Heart right ventricle (tissue), 16 donors: ENCODE data around the gene TESK1. TPM values are rescaled to one million over a fixed set of nuclear protein-coding genes. Genes with fewer than 3 reads are reported as not detected.
"Not testable (repeated sequence)": the region's sequence is repeated elsewhere in the genome, so short reads cannot be mapped to it uniquely, and the experiment has no call there.

ENCODE experiments used
- ATAC-seq, 8 donors: fragments of 200-7000 bp; cut with Tn5 transposase; one replicate each; pipeline ENCODE4 v1.9.1; 2020; ENCODE audit warnings: mild to moderate bottlenecking in 8 of 8, moderate library complexity in 8 of 8, moderate number of reproducible peaks in 1 of 8
- DNase-seq, 2 donors: peaks; one replicate each; pipeline ENCODE4 v3.0.0-alpha.2; 2020
- H3K27ac ChIP-seq, 10 donors: fragments of 200-600 bp; sonication (generic) in 2 of 10; one replicate each; pipeline versions ENCODE4 v1.5.0 to v1.8.0; 2020 to 2022; ENCODE audit warnings: mild to moderate bottlenecking in 3 of 10
- H3K27me3 ChIP-seq, 7 donors: fragments of 200-600 bp; one replicate each; pipeline ENCODE4 v1.8.0; 2021 to 2022; ENCODE audit warnings: mild to moderate bottlenecking in 2 of 7
- H3K36me3 ChIP-seq, 9 donors: fragments of 200-600 bp; sonication (generic) in 1 of 9; one replicate each; pipeline versions ENCODE4 v1.5.0 to v1.8.0; 2020 to 2022; ENCODE audit warnings: mild to moderate bottlenecking in 2 of 9
- H3K4me1 ChIP-seq, 9 donors: fragments of 200-600 bp; sonication (generic) in 1 of 9; one replicate each; pipeline versions ENCODE4 v1.5.0 to v1.8.0; 2020 to 2022; ENCODE audit warnings: mild to moderate bottlenecking in 4 of 9
- H3K4me3 ChIP-seq, 10 donors: fragments of 200-600 bp; sonication (generic) in 2 of 10; one replicate each; pipeline versions ENCODE4 v1.5.0 to v1.8.0; 2020 to 2022; ENCODE audit warnings: mild to moderate bottlenecking in 7 of 10, moderate library complexity in 2 of 10
- H3K9me3 ChIP-seq, 11 donors: fragments of 200-600 bp in 10 of 11; sonication (generic) in 2 of 11; one replicate each; pipeline versions ENCODE4 v1.5.0 to v1.8.0; 2013 to 2022; ENCODE audit warnings: mild to moderate bottlenecking in 2 of 11, control low read depth in 1 of 11, moderate library complexity in 1 of 11
- CTCF ChIP-seq, 9 donors: fragments of 200-600 bp; sonication (generic) in 2 of 9; IDR thresholded peaks; one replicate each; pipeline versions ENCODE4 v1.5.0 to v1.8.0; 2021 to 2022; ENCODE audit warnings: antibody characterized with exemption in 9 of 9, mild to moderate bottlenecking in 5 of 9, moderate library complexity in 1 of 9
- WGBS, 2 donors: extraction: QIAGEN DNeasy Blood & Tissue Kit; methylation state at CpG; one replicate each; pipeline ENCODE4 v1.1.7; 2013; ENCODE audit warnings: inconsistent platforms in 1 of 2; 5-methylcytosine and 5-hydroxymethylcytosine counted together
- intact Hi-C, 10 donors: fragments of 100-400 bp; cut with DNase I; formaldehyde crosslinking; loops; one replicate each; pipeline versions ENCODE4 v1.11.1 to v1.14.2; 2022
- polyA plus RNA-seq, 2 donors: library from polyadenylated mRNA; stranded (reverse); fragments of 200-250 nt; gene quantifications; one replicate each; pipeline ENCODE4 v1.2.3, GENCODE V29; 2013
- total RNA-seq, 10 donors: library from RNA; stranded (reverse); fragmentation: NEBNext Ultra II Directional in 3 of 10; extraction: Animal tissue kit (Norgen Biotek cat#: 25700) in 3 of 10; gene quantifications; one replicate each; pipeline versions ENCODE4 v1.2.1 to v1.2.4, GENCODE V29; 2021 to 2023
- donor health status: Arrhythmogenic right ventricular cardiomyopathy.
- donor health status: ischemic (EF 13 %, LVEDD 7.1; RV severe dilation, severe dysfunction).
- donor health status: healthy with polysubstance abuse.
- donor health status: DM: no; HTN: yes; CAD: no.
- donor health status: DM: no; HTN: no; CAD: no.
- donor health status: ischemic (EF 25% LVEDD 6.9; RV normal size, moderate dysfunction).
- donor health status: ischemic (EF 25% LVEDD 5.7; RV mildly dilated, moderate dysfunction).
- donor health status: healthy.
- donor health status: DM: yes; HTN: yes; CAD: no.
- donor health status: Ischemic cardiomyopathy.
- donor health status: ischemic (EF 35%, LVEDD 5.7; RV mildly dilated, moderate dysfunction).
- donor health status: nonischemic (EF 11% LVEDD 7.7; RV severe dilation, severe dysfunction).
- donor health status: DM: yes; HTN: yes; CAD: no.
- donor health status: PGD.
- donor health status: ischemic (EF 29% LVEDD 5.4; RV normal size, mild dysfunction).
- donor health status: nonischemic (EF 23%, LVEDD 6.1; RV moderate dilation, normal function).

Gene TESK1
- total and polyA plus RNA-seq, 12 donors = 18.0 to 38.8 (median 24.3) TPM

- H3K9me3 ChIP-seq = peaks cover 0 to 30% (median 15%) of the 10 kb centered on the region in 11 donors
- ATAC-seq (no peak), DNase-seq (no peak)
- no peak for TF ChIP-seq CTCF (IDR thresholded peaks at IDR 0.05)
- no peak overlapping the region for H3K4me3 ChIP-seq
- H3K27me3 ChIP-seq = no peaks in the 10 kb centered on the region
- H3K36me3 ChIP-seq = no peaks in the 10 kb centered on the region
- intact Hi-C loops = no loop called here
- no peaks in the 10 kb centered on the region for H3K4me1 ChIP-seq
- H3K27ac ChIP-seq = no peak overlapping the region
These were observed 11.5 kb upstream of the TESK1 start for GRCh38 chr9:35593581-35593980.

- no peak for ATAC-seq
- intact Hi-C loops = no loop called here
- 87 to 92% methylated on average over 4 of the region's 4 CpGs for WGBS, 2 donors
- no peak overlapping the region for H3K27ac ChIP-seq
- H3K36me3 ChIP-seq = no peaks in the 10 kb centered on the region
- H3K27me3 ChIP-seq = no peaks in the 10 kb centered on the region
- no peaks in the 10 kb centered on the region for H3K4me1 ChIP-seq
- TF ChIP-seq CTCF (IDR thresholded peaks at IDR 0.05) = no peak
- H3K9me3 ChIP-seq = peaks cover 0 to 30% (median 15%) of the 10 kb centered on the region in 11 donors
- no peak for DNase-seq
- H3K4me3 ChIP-seq = no peak overlapping the region
These were observed 10.6 kb upstream of the TESK1 start for GRCh38 chr9:35594471-35594870.

GRCh38 chr9:35596907-35597306 is 8.2 kb upstream of the TESK1 start:
- DNase-seq, H3K4me1 ChIP-seq, H3K27me3 ChIP-seq, ATAC-seq, H3K36me3 ChIP-seq, H3K4me3 ChIP-seq, H3K27ac ChIP-seq: not testable (repeated sequence)
- intact Hi-C loops = loop anchor here in 1 of 10 donors (5.0 kb wide), 1 partner anchor 110 kb away; no protein-coding TSS in a partner anchor
- H3K9me3 ChIP-seq = peaks cover 0 to 28% (median 15%) of the 10 kb centered on the region in 11 donors
- WGBS, 2 donors = 89 to 96% methylated on average over 2 of the region's 2 CpGs

GRCh38 chr9:35598866-35599590 is 6.0 kb upstream of the TESK1 start:
- Histone ChIP-seq H3K4me3 (no peak overlapping the region), H3K27ac (no peak overlapping the region), H3K9me3 (peaks cover 0 to 7% (median 3%) of the 10 kb centered on the region in 11 donors), H3K36me3 (no peaks in the 10 kb centered on the region), H3K4me1 (peaks cover 0 to 17% (median 10%) of the 10 kb centered on the region in 9 donors), H3K27me3 (no peaks in the 10 kb centered on the region)
- ATAC-seq (no peak), DNase-seq (no peak)
- TF ChIP-seq CTCF (IDR thresholded peaks at IDR 0.05) = no peak
- 90 to 94% methylated on average over 11 of the region's 11 CpGs for WGBS, 2 donors
- intact Hi-C loops = loop anchor here in 1 of 10 donors (5.0 kb wide), 1 partner anchor 112 kb away; no protein-coding TSS in a partner anchor
